ENCODE data around the gene DENND2C. TPM values are rescaled to one million over a fixed set of nuclear protein-coding genes. Genes with fewer than 3 reads are reported as not detected.

The DENND2C gene
- polyA plus RNA-seq, 1 experiment = 0.45 TPM

DNA sequence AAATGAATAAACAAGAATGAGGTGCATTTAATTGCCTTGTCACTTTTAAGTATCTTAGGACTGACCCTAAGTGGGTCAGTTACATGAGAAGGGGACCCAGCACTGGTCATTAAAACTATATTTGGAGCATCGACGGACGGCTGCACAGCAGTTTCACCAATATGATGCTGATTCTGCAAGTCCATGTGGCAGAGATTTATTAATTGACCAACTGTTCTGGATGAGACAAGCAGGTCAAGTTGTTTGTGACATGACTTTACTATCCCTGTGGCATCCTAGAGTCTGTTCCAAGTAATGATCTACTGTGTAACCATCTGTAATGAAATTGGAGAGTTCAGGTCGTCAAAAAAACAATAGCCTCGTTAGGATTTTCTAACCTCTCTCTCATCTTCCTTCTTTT, 16.0 kb upstream of the DENND2C start:
- TF ChIP-seq, protein P1, sequence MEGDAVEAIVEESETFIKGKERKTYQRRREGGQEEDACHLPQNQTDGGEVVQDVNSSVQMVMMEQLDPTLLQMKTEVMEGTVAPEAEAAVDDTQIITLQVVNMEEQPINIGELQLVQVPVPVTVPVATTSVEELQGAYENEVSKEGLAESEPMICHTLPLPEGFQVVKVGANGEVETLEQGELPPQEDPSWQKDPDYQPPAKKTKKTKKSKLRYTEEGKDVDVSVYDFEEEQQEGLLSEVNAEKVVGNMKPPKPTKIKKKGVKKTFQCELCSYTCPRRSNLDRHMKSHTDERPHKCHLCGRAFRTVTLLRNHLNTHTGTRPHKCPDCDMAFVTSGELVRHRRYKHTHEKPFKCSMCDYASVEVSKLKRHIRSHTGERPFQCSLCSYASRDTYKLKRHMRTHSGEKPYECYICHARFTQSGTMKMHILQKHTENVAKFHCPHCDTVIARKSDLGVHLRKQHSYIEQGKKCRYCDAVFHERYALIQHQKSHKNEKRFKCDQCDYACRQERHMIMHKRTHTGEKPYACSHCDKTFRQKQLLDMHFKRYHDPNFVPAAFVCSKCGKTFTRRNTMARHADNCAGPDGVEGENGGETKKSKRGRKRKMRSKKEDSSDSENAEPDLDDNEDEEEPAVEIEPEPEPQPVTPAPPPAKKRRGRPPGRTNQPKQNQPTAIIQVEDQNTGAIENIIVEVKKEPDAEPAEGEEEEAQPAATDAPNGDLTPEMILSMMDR (IDR thresholded peaks at IDR 0.05; ENCODE audit: insufficient read depth, low read depth, low read length) = no peak

DNA sequence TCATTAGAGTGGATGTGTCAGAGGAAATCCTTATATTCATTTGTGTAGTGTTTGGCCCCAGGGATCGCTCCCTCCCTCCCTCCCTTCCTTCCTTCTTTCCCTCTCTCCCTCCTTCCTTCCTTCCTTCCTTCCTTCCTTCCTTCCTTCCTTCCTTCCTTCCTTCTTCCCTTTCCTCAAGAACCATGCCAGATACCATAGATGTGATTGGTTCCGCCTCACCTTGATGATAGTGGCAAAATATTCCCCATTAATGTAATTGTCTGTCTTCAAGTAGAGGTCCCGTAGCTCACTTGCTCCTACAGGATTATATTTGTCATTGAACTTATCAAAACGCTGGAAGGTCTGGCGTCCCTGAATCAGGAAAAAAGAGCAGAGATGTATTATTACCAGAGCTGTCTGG, 7.8 kb upstream of the DENND2C start:
- TF ChIP-seq, protein P1 (IDR thresholded peaks at IDR 0.05; ENCODE audit: insufficient read depth, low read depth, low read length) = no peak
- H3K27me3 ChIP-seq (ENCODE audit: control insufficient read depth, insufficient read depth, low read length) = peaks cover 6% of the 10 kb centered on the region
- POLR2A ChIA-PET = no interaction called here

More for the DNA sequence above, 16.0 kb upstream of the DENND2C start:
- DNase-seq (ENCODE audit: low read depth) = no peak
- ChIA-PET POLR2A (no interaction called here), CTCF (no interaction called here)
- Histone ChIP-seq H3K4me3 (ENCODE audit: low read depth, low read length) (no peak overlapping the region), H3K27me3 (ENCODE audit: control insufficient read depth, insufficient read depth, low read length) (0 out of 2 replicates have a peak, but pooled peaks cover 4% of the 10 kb centered on the region), H3K36me3 (ENCODE audit: control insufficient read depth, insufficient read depth, low read length) (no peaks in the 10 kb centered on the region)

DNA sequence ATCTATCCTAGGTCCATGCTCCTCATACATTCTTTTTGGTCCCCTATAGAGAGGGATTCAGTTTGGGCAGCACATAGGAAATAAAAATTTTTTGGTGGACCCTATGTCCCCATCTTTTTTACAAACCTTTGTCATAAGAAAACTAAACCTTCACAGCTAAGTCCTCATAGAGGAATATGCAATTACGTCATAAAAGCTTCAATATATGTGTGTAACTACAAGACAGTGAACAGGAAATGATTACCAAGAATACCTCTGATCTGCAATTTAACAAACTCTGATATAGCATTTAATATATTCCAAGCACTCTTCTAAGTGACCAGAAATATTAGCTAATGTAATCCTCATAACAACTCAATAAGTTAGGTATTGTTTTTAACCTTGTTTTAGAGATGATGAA, 6.3 kb upstream of the DENND2C start:
- TF ChIP-seq, protein P1 (IDR thresholded peaks at IDR 0.05; ENCODE audit: insufficient read depth, low read depth, low read length) = no peak
- DNase-seq (ENCODE audit: low read depth) = no peak
- Histone ChIP-seq H3K27me3 (ENCODE audit: control insufficient read depth, insufficient read depth, low read length) (peaks cover 5% of the 10 kb centered on the region), H3K4me3 (ENCODE audit: low read depth, low read length) (no peak overlapping the region), H3K36me3 (ENCODE audit: control insufficient read depth, insufficient read depth, low read length) (no peaks in the 10 kb centered on the region)
- CTCF ChIA-PET = no interaction called here
- POLR2A ChIA-PET = no interaction called here

More for the DNA sequence above, 7.8 kb upstream of the DENND2C start:
- Histone ChIP-seq H3K4me3 (ENCODE audit: low read depth, low read length) (no peak overlapping the region), H3K36me3 (ENCODE audit: control insufficient read depth, insufficient read depth, low read length) (no peaks in the 10 kb centered on the region)
- no peak for DNase-seq (ENCODE audit: low read depth)
- CTCF ChIA-PET = no interaction called here

DNA sequence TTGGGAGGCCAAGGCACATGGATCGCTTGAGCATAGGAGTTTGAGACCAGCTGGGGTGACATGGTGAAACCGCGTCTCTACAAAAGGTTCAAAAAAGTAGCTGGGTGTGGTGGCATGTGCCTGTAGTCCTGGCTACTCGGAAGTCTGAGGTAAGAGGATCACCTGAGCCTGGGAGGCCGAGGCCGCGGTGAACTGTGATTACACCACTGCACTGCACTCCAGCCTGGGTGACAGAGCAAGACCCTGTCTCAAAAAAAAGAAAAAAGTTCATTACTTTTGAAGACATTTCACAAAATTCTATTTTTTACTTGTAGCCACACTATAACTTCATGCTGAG, 2.1 kb upstream of the DENND2C start:
- Histone ChIP-seq H3K36me3 (ENCODE audit: control insufficient read depth, insufficient read depth, low read length) (no peaks in the 10 kb centered on the region), H3K4me3 (ENCODE audit: low read depth, low read length) (no peak overlapping the region), H3K27me3 (ENCODE audit: control insufficient read depth, insufficient read depth, low read length) (peaks cover 3% of the 10 kb centered on the region)
- POLR2A ChIA-PET = no interaction called here
- DNase-seq (ENCODE audit: low read depth) = no peak
- CTCF ChIA-PET = interaction anchor here (0.5 to 1.6 kb wide), 4 partner anchors 8 to 325 kb away, joined by 3 to 5 read pairs (median 4); no protein-coding TSS in a partner anchor
- TF ChIP-seq, protein P1 (IDR thresholded peaks at IDR 0.05; ENCODE audit: insufficient read depth, low read depth, low read length) = no peak

DNA sequence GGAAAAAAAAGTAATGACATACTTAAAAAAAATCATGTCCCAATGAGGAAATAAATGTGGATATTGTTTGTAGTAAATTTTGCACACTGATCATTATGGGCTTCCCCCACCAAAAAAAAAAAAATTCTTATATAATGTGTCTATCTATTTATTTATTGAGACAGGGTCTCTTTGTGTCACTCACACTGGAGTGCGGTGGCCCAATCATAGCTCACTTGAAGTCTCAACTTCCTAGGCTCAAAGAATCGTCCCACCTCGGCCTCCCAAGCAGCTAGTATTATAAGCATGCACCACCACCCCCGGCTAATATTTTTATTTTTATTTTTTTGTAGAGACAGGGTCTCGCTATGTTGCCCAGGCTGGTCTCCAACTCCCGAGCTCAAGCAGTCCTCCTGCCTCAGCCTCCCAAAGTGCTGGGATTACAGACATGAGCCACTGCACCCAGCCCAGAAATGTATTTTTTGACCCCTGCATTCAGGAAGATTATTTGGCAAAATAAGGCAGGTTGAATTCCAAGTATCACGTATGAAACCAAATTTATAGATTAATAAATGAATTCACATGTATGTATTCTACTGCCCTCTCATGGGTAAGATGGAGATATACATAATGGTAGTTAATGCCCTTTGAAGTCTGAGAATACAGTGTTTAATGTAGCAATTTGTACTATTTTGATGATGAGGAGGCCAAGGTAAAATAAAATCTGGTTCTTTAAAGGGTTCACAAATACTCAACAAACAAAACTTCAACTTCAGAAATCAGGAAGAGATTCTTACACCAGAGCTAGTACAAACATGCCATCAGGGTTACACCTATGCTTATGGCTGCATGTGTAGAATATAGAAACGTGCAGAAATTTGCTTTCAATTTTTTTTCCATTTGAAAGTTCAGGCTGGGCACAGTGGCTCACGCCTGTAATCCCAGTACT, 1.4 kb upstream of the DENND2C start:
- no peak for DNase-seq (ENCODE audit: low read depth)
- Histone ChIP-seq H3K27me3 (ENCODE audit: control insufficient read depth, insufficient read depth, low read length) (peaks cover 3% of the 10 kb centered on the region; the same call in 1 of the 2 replicates), H3K36me3 (ENCODE audit: control insufficient read depth, insufficient read depth, low read length) (no peaks in the 10 kb centered on the region), H3K4me3 (ENCODE audit: low read depth, low read length) (no peak overlapping the region)
- TF ChIP-seq, protein P1 (IDR thresholded peaks at IDR 0.05; ENCODE audit: insufficient read depth, low read depth, low read length) = peak; percentile 20; the same call in 1 of the 2 replicates
- POLR2A ChIA-PET = no interaction called here
- CTCF ChIA-PET = interaction anchor here (0.6 to 1.6 kb wide), 9 partner anchors 8 to 887 kb away, joined by 3 to 5 read pairs (median 3); partner anchors contain the start of gene AMPD1
